T-helper 2 cell (primary cell): ENCODE data around the gene MS4A4E.
A peak's percentile ranks its signal among the peaks of the same experiment; 100 is the strongest.
"Not testable (repeated sequence)": the region's sequence is repeated elsewhere in the genome, so short reads cannot be mapped to it uniquely, and the experiment has no call there.

ENCODE experiments used
- DNase-seq, 5 experiments: peaks; one replicate each; pipeline versions ENCODE4 v3.0.0 to v3.0.0-alpha.2; 2012 to 2022

MS4A4E gene

DNA sequence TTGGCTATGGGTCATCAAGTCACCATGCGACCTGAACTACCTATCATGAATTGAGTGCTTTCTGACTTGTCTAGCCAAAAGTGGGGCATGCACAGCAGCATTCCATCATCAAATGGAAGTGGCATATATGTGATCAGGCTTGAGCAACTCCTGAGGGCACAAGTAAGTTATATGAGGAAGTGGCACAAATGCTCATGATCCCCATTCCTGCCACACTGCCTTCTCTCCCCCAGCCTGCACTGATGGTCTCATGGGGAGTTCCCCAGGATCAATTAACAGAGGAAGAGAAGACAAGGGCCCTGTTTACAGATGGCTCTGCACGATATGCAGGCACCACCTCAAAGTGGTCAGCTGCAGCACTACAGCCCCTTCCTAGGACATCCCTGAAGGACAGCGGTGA, 21.8 kb downstream of the MS4A4E start:
- no peak for DNase-seq

DNA sequence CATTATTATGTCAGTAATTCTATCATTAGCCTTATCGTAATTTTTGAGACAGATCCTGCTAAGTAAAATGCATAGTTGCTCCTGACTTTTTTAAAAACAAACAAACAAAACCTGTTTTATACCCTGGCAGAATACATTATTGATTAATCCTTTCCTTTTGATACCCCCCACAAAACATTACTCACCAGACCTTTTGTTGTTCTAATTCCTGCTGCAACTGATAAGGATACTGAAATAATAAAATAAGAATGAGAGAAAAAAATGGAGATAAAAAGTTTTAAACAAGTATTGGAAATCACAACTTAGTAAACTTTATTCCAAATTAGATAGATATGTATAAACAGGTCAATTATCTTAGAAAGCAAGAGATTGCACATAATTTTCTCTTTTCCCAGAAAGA, 28.6 kb downstream of the MS4A4E start:
- no peak for DNase-seq

DNA sequence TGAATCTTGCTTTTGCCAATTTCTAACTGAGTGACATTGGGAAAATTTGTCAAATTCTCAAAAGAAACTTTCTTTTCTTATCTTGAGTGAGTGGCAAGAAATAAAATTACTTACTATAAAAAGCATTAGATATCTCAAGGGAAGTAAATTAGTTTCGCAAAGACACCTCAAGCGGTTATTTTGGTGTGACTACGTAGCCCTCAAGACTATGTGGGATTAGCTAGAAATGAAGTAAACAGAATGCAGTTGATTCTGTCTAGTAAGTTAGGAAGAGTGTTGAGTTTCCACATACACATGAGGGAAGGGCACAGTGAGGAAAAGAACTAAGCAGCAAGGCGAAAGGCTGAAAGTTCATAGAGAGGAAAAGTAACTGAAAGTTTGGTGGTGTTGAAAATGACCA, 31.7 kb downstream of the MS4A4E start:
- no peak for DNase-seq

DNA sequence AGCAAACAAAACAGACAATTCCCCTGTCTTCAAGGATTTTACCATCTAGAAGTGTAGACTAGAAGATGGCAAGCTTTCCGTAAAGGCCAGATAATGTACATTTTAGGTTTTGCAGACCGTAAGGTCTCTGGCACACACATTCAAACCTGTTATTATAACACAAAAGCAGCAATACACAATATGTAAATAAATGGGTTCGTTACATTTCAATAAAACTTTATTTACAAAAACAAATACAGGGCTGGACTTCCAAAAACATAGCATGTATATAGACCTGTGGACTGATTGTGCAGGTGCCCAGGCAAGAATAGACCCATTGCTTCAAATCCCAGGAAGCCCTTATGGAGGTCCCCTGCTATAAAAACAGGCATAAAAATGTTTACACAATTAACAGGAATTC, 33.0 kb downstream of the MS4A4E start:
- DNase-seq, result no peak

DNA sequence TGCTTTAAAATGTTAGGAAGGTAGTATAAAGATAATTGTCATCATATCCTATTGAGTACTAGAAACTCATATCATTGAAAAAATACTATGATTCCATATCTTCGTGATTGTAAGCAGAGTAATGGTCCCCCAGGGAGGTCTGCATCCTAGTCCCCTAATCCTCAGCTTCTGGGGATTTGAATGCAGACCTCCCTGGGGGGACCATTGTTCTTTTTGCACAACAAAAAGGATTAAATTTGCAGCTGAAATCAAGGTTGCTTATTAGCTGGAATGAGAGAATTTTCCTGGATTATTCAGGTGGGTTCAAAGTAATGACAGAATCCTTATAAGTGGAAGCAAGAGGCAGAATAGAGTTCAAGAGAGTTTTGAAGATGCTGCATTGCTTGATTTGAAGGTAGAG, 34.0 kb downstream of the MS4A4E start:
- no peak for DNase-seq

DNA sequence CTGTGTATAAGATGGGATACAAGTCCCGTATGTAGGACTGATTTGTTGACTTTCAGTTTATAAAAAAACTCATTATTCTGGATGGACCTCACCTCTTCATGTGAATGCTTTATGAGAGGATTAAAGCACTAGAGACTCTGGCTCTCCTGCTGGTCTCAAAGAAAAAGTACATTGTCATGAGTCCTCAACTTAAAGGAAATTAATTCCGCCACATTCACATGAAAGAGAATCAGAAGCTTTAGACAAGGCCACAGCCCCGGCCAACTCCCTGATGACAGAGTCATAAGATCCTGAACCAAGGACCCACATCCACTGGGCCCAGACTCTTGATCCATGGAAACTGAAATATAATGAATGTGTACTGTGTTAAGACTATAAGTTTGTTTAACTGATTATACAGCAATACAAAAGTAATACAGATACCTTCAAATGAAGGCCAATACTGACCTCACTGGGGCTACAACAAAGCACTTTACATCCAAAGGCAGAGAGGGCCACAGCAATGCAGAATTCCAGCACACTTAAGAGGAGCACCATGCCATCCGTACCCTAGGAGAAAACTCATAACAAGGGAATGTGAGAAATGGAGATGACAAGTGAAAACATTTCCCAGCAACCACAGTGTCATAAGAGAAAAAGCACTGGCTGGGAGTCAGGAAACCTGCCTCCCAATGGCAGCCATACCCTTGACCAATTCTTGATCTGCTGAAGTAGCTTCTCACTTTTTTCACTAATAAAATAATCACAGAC, 34.6 kb downstream of the MS4A4E start:
- no peak for DNase-seq

DNA sequence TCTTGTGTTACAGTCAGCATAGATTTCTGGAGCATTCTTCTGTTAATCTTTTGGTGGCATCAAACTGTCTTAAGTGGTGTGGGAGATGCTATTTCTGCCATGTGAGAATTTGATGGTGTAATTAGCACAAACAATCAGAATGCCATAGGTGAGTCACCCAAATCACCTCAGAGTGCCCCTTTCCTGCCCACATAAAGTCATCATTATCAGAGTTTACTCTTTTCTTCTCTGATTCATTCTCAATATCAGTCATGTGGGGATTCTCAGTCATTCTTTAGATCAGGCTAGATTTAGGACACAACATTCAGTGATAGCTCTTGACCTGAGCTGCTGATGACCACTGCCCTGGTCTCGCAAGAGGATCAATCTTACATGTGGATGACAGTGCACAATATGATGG, 36.3 kb downstream of the MS4A4E start:
- peak in 1 of 5 experiments; percentile 21 for DNase-seq

DNA sequence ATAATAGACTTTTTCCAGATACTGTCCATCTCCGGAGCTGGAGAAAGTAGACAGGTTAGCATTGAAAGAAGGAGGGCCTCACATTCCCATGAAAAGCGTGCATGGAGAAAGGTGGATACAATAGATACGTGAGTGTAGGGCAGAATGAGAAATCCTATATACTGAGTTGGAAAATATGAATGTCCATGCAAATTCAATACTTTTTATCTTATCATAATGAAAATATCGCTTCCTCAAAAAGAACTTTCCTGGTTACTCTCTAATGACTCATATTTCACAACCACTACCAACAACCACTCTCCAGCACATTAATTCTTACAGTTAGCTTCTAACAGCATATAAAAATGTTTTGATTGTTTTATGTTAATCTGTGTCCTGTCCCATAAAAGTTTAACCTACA, 38.0 kb downstream of the MS4A4E start:
- DNase-seq, result no peak

DNA sequence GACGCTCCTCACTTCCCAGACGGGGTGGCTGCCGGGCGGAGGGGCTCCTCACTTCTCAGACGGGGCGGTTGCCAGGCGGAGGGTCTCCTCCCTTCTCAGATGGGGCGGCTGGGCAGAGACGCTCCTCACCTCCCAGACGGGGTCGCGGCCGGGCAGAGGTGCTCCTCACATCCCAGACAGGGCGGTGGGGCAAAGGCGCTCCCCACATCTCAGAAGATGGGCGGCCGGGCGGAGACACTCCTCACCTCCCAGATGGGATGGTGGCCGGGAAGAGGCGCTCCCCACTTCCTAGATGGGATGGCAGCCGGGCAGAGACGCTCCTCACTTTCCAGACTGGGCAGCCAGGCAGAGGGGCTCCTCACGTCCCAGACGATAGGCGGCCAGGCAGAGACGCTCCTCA, 41.6 kb downstream of the MS4A4E start:
- DNase-seq, result not testable (repeated sequence)

DNA sequence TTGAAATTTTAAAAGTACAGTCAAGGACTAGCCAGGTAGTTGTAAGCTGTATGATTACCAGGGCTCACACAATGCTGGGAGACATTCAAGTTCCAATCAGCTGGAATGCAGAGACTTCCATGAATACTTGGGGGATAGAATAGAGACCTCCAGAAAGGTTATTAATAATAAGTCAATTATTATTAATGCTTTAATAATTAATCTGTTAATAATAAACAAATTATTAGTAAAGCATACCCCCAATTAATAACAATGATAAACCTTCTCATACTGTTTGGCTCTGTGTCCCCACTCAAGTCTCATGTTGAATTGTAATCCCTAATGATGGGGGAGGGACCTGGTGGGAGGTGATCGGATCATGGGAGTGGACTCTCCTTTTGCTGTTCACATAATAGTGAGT, 45.5 kb downstream of the MS4A4E start:
- DNase-seq, result no peak

DNA sequence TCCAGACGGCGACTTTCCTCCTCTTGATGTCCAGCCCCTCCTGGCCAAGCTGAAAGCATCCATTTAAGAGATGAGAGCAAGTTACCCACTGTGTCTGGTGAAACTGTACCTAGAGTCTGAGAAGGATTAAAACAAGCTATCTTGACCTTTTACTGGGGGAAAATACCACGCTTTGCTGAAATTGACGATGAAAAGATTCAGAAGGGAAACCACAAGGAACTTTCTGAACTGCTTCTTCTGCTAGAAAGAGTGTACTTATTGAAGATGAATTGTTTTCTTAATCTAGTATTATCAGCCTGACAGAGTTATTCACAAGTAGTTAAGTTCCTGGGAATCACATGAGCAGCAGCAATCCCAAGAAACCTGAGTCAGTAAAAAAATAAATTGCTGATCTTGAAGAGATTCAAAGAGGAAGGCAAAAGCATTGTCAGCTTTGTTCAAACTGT, 47.0 kb downstream of the MS4A4E start:
- no peak for DNase-seq

DNA sequence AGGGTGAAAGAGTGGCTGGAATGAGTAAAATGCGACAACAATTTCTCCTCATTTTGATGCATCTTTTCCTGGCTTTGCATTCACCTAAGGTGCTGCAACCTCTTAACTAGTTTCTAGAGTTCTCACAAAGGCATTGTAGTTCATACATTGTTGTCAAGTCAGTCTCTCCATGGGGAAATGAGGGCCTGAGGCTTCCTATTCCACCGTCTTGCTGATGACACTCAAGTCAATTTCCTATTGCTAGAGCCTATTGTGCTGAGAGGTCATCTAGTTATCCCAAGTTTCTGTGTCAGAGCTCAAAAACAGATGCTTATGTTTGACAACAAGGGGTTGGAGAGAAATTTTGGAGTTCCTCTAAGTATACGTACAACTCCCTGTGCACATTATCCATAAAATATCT, 48.4 kb downstream of the MS4A4E start:
- DNase-seq, result no peak

DNA sequence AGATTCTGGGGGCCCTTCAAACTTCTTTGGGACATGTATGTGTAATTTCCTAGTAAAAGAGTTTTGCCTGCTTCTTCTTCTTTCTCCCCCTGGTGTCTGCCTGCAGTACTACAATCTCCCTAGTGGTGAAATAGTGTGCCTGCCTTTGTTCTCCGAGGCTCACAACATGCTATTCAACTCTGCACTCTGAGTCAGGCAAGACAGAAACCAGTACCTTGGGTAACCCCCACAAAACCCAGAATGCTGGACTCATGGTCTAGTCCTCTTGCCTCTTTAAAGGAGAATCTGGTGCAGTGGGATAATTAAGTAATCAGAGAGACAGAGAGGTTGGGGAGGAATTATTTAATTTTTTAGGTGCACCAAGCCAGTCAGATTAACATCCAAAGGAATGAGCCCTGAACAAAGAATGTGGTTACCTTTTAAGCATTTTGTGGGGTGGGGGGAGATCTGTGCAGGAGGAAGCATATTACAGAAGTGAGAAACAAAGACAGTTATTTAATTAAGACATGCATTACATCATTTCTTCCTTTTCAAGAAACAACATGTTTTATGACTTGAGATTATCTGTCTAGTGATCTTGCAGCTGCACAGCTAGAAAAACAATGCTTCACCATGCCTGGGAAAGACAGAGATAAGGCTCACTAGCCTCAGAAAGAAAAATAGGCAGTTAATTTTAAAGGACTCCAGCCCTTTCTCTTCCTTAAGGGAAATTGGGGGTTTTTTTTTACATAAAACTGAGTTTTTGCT, 49.1 kb downstream of the MS4A4E start:
- DNase-seq, result peak in 4 of 5 experiments; percentile 3 to 53 (median 31)

DNA sequence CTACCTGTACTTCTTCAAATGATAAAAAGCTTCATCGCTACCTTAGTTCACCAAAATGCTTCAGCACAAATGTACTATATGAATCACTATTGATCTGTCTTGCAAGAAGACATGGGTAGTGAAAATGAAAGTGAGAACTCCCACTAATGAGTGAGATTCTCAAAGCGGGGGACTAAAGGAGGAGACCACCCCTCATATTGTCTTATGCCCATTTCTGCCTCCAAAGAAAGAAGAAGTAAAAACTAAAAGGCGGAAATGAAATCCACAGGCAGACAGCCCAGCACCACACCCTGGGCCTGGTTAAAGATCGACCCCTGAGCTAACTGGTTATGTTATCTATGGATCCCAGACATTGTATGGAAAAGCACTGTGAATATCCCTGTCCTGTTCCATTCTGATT, 50.4 kb downstream of the MS4A4E start:
- not testable (repeated sequence) for DNase-seq

DNA sequence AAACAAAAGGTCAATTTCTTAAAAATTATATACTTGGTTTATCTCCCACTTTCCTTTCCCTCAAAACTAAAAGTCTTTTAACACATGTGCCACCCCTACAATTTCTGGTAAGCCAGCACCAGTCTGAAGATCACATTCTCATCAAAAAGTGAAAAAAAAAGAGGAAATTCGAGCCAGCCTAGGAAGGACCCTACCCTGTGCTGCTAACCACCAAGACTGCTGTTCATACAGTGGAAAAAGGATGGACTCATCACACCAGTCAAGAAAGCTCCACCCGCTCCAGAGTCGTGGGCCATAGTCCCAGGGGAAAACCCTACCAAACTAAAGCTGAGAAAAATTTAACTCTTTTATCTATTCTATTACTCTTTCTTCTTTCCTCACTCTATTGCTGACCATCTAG, 54.5 kb downstream of the MS4A4E start:
- DNase-seq, result not testable (repeated sequence)

DNA sequence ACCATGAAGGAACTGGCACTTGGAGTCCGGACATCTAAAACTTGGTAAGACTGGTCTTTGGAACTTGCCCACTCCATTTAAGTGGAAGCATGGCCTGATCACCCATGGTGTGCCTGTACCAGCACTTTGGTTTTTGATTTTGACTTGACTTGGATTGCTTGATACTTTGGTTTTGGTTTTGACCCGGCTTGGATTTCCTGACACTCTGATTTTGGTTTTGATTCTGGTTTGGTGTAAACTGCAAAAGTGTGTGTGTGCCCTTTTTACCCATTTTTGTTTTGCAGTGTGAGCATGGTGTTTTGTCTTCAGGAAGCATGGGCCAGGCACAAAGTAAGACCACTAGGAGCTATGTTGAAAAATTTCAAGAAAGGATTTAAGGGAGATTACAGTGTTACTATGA, 56.8 kb downstream of the MS4A4E start:
- not testable (repeated sequence) for DNase-seq

DNA sequence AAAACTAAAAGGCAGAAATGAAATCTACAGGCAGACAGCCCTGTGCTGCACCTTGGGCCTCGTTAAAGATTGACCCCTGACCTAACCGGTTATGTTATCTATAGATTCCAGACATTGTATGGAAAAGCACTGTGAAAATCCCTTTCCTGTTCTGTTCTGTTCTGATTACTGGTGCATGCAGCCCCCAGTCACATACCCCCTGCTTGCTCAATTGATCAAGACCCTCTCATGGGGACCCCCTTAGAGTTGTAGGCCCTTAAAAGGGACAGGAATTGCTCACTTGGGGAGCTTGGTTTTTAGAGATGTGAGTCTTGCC, 57.5 kb downstream of the MS4A4E start:
- not testable (repeated sequence) for DNase-seq

DNA sequence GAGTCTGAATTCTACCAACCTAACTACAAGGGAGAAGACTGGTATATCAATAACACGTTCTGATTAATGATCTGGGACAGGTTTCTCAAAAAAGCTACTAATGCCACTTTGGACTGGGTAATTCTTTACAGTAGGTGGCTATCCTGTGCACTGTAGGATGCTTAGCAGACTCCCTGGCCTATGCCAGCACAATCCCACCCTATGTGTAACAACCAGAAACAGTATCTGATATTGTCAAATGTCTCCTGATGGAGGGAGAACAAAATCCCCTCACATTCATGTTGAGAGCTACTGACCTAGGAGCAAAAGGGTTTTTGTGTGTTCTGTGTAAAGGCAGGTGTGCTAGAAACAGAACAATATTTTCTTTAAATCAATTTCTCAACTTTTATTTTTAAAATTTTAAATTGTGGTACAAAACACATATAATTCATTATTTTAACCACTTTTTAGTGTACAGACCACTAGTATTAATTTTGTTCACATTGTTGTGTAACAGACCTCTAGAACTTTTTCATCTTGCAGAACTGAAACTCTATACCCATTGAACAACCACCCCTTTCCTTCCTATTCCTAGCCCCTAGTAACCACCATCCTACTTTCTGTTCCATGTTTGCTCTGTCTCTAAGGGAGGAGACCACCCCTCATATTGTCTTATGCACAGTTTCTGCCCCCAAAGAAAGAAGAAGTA, 58.0 kb downstream of the MS4A4E start:
- DNase-seq, result no peak

DNA sequence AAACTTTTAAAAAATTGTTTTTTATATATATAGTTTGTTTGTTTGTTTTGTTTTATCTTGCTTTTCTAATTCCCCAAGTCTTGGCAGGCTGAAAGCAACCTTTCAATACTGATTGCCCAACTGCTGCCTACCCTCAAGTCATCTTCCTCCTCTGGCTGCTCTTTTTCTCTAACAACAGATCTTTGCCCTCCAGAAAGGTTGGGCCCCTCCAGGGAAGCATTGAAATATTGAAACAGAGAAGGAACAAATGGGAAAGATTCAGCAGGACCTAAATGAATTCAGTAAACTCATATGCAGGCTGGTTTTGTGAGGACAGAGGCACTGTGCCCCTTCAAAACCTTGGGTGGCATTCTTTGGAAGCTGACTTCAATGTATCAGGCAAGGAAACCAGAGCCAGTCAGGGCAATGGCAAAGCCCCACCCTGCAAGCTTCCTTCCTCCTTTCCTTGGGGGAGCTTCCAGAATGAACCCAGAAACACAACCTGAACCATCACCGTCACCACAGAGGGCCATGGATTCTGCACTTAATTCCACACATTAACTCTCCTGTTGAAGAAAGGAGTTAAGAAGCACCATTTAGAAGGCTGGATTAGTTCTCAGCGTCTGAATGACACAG, 59.2 kb downstream of the MS4A4E start:
- DNase-seq, result no peak

DNA sequence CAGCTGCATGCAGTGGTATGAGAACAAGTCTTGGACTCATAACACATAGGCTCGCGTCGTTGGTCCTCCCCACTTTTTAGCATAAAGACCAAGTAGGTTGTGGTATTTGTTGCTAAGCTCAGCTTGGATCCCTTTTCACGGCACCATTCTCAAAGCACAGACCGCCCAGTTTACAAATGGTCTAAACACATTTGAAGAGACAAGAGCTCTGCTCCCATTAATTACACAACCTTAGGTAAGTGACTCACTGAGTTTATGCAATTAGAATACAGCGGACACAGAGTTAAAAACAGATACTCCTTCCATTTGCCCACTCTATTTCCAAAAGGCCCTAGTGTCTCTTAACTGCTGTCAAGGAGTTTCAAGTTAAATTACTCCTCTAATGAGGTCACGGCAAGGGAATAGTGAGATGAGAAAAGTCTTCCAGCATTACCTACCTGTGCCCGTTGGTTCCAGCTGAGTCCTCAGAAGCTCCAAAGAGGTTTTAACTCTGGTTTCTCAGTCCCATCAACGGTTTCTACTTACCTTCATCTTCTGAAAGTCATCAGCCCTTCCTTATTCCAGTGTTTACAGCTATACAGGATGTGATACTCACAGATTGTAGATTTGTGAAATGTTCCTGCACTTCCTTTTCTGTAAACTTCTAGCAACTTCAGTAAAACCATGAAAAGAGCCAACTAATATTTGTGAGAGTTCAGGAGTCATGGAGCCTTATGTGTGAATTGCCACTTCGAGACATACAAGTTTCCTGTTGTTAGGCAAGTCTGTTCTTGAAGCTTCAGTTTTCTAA, 60.2 kb downstream of the MS4A4E start, which contains the start of gene MS4A6A:
Gene MS4A6A, minus strand, starts transcription at position 543 of the 790 bp plus-strand sequence. CDS start 1,356 bp downstream, outside the sequence.
- DNase-seq, result no peak

DNA sequence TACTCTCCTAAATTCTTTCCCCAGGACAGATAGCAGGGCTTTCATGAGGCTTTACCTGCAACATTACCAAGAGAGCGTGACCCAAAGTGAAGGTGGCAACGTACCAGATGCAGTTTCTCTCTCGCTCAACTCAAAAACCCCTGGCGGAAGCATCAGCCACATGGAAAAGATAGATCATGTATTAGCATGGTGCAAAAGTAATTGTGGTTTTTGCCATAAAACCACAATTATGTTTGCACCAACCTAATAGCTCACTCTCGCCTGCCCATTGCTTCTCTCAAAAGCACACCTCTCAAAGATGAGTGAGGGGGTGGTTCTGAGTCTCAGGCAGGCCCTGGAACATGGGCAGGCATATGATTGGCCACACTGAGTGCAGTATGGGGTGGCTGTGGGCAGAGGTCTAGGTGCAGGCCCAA, 67.1 kb downstream of the MS4A4E start:
- peak in 1 of 5 experiments; percentile 24 for DNase-seq

DNA sequence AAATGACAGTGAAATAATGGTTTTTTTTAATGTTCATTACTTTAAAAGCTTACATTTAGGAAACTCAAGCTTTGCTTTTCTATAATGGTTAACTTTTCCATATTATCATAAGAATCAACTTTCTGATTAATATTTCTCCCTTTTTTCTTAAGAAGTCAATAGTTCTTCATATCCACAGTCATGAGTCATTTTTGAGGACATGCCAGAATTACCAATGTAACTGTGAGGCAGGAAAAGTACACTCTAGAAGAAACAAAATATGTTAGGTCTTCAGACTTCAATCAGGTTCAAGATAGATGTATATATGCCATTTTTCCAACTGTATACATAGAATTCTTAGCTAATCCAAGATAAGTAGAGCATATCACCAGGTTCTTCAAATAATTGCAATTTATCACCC, 70.9 kb downstream of the MS4A4E start:
- no peak for DNase-seq
